ENCODE measurements around the gene RPS29. TPM values are rescaled to one million over a fixed set of nuclear protein-coding genes. Genes with fewer than 3 reads are reported as not detected.
"Not testable (repeated sequence)": the region's sequence is repeated elsewhere in the genome, so short reads cannot be mapped to it uniquely, and the experiment has no call there.

RPS29 gene
- total RNA-seq, 2 donors from 2014 or later, result 1,499 to 8,459 TPM

DNA sequence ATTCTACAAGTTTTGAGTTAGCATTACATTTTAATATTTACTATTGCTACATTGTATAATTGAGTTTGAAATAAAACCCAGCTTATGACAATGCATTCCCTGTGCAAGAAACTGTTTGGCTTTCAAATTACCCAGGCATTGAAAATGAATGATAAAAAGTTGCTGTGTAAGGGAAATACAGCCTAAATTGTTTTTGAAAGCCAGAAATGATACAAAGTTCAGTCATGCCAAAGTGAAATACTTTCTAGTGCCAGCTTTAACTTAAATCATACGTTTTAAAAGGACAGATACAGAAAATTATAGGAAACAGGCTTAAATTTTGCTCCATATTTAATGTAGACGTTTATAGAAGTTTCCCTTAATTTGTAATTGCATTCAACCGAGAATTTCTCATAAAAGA is 37.2 kb upstream of the RPS29 start:
- TF ChIP-seq, protein P1, sequence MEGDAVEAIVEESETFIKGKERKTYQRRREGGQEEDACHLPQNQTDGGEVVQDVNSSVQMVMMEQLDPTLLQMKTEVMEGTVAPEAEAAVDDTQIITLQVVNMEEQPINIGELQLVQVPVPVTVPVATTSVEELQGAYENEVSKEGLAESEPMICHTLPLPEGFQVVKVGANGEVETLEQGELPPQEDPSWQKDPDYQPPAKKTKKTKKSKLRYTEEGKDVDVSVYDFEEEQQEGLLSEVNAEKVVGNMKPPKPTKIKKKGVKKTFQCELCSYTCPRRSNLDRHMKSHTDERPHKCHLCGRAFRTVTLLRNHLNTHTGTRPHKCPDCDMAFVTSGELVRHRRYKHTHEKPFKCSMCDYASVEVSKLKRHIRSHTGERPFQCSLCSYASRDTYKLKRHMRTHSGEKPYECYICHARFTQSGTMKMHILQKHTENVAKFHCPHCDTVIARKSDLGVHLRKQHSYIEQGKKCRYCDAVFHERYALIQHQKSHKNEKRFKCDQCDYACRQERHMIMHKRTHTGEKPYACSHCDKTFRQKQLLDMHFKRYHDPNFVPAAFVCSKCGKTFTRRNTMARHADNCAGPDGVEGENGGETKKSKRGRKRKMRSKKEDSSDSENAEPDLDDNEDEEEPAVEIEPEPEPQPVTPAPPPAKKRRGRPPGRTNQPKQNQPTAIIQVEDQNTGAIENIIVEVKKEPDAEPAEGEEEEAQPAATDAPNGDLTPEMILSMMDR (IDR thresholded peaks at IDR 0.05), result no peak
- no peak overlapping the region for H3K4me3 ChIP-seq
- no peaks in the 10 kb centered on the region for H3K9me3 ChIP-seq
- no peak overlapping the region for H3K27ac ChIP-seq
- H3K4me1 ChIP-seq, result peaks cover 0 to 41% of the 10 kb centered on the region in 2 donors
- DNase-seq (ENCODE audit: low spot score), result no peak
- no peaks in the 10 kb centered on the region for H3K27me3 ChIP-seq
- peaks cover 13% of the 10 kb centered on the region for H3K36me3 ChIP-seq

DNA sequence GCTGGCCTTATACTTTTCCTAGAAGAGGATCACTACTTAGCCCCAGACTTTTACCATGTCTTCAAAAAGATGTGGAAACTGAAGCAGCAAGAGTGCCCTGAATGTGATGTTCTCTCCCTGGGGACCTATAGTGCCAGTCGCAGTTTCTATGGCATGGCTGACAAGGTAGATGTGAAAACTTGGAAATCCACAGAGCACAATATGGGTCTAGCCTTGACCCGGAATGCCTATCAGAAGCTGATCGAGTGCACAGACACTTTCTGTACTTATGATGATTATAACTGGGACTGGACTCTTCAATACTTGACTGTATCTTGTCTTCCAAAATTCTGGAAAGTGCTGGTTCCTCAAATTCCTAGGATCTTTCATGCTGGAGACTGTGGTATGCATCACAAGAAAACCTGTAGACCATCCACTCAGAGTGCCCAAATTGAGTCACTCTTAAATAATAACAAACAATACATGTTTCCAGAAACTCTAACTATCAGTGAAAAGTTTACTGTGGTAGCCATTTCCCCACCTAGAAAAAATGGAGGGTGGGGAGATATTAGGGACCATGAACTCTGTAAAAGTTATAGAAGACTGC is 35.9 kb upstream of the RPS29 start:
- TF ChIP-seq, protein P1 (IDR thresholded peaks at IDR 0.05), result no peak
- Histone ChIP-seq H3K27ac (no peak overlapping the region), H3K4me1 (peaks cover 0 to 41% of the 10 kb centered on the region in 2 donors), H3K9me3 (no peaks in the 10 kb centered on the region), H3K4me3 (peak overlapping the region; percentile 73 to 82), H3K27me3 (no peaks in the 10 kb centered on the region), H3K36me3 (peaks cover 23% of the 10 kb centered on the region)
- no peak for DNase-seq (ENCODE audit: low spot score)

DNA sequence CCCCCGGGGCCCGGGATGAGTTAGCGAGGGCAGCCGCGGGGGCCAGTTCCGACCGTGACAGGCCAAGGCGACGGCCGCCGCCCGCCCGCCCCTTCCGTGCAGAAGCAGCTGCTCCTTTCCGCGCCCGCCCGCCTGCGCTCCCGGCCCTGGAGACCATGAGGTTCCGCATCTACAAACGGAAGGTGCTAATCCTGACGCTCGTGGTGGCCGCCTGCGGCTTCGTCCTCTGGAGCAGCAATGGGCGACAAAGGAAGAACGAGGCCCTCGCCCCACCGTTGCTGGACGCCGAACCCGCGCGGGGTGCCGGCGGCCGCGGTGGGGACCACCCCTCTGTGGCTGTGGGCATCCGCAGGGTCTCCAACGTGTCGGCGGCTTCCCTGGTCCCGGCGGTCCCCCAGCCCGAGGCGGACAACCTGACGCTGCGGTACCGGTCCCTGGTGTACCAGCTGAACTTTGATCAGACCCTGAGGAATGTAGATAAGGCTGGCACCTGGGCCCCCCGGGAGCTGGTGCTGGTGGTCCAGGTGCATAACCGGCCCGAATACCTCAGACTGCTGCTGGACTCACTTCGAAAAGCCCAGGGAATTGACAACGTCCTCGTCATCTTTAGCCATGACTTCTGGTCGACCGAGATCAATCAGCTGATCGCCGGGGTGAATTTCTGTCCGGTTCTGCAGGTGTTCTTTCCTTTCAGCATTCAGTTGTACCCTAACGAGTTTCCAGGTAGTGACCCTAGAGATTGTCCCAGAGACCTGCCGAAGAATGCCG is 35.1 kb upstream of the RPS29 start:
- Histone ChIP-seq H3K4me1 (peaks cover 0 to 41% of the 10 kb centered on the region in 2 donors), H3K9me3 (no peaks in the 10 kb centered on the region), H3K36me3 (peaks cover 20% of the 10 kb centered on the region), H3K4me3 (peak overlapping the region; percentile 73 to 82), H3K27me3 (no peaks in the 10 kb centered on the region), H3K27ac (peak overlapping the region; percentile 91)
- TF ChIP-seq, protein P1 (IDR thresholded peaks at IDR 0.05), result peak in 1 of 2 donors; percentile 2
- peak; percentile 75 for DNase-seq (ENCODE audit: low spot score)

DNA sequence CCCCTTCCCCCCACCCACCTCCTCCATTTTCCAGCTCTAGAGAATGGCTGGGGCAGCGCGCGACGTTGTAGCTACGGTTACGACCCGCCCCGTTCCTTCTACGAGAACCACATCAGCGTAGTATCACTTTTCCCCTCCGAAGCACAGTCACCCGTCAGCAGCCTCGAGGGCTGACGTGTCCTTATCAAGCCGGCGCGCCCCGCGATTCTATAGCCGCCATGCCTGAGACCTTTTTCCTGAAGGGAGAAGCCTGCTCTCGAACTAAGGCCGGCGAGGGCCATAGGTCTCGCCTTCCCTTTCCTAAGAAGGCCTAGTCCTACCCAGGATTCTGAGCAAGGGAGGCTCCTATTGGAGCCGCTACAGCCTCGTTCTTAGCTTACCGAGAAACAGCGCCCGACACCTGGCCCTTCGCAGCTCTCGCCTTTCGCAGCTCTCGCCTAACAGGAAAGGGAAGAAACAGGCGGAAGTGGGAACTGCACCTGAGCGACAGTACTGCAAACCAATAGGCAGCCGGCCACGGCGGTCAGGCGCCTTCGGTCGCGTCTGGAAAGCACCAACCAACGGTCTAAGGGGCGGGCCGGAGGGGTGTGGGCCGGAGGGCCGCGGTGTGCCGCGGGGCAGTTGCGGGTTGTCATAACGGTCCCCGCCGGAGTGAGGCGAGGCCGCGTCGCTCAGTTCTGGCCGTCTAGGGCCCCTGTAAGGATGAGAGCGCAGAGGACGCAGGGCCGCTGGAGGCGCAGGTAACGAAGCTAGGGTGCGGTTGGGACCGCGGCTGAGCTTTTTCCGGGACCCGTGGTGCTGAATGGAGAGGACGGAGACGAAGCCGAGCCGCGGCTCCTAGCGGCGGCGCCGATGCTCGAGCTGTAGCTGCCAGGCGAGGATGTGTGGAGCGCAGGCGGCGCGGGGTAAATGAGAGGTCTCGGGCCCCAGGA is 34.3 kb upstream of the RPS29 start, which contains the start of the genes MGAT2 and RPL36AL:
Gene MGAT2 (plus strand): TSS at position 618 of the 932 bp plus-strand sequence. CDS start 470 bp downstream, outside the sequence.
Gene RPL36AL (minus strand): TSS at position 445 of the 932 bp plus-strand sequence. CDS start 1,522 bp downstream, outside the sequence.
- Histone ChIP-seq H3K4me3 (peak within 1 kb of the TSS; percentile 73 to 82), H3K27ac (peak within 1 kb of the TSS; percentile 91), H3K4me1 (peaks cover 0 to 41% of the 10 kb centered on the region in 2 donors), H3K27me3 (no peaks in the 10 kb centered on the region), H3K36me3 (peaks cover 16% of the 10 kb centered on the region), H3K9me3 (no peaks in the 10 kb centered on the region)
- peak; percentile 98 for DNase-seq (ENCODE audit: low spot score)
- TF ChIP-seq, protein P1 (IDR thresholded peaks at IDR 0.05), result peak; percentile 19 to 52

DNA sequence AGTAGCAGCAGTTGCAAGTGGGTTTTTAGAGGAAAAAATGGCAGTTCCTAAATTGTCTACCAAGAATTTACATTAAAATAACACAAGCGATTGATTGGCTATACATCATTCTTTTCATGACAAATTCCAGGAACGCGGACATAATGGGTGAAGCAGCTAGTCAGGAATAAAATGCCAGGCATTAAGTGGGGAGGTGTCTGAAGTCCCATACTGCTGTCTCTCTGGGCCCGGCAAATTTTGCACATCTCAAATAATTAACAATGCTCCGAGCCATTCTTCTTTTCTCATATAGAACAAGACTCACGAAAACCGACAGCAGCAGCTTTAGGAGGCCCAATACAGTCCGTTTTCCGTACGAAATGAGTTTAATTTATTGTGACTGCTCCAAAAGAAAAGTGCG is 33.5 kb upstream of the RPS29 start:
- no peaks in the 10 kb centered on the region for H3K9me3 ChIP-seq
- peak overlapping the region; percentile 73 to 82 for H3K4me3 ChIP-seq
- peaks cover 0 to 41% of the 10 kb centered on the region in 2 donors for H3K4me1 ChIP-seq
- no peaks in the 10 kb centered on the region for H3K27me3 ChIP-seq
- no peak for DNase-seq (ENCODE audit: low spot score)
- peaks cover 16% of the 10 kb centered on the region for H3K36me3 ChIP-seq
- TF ChIP-seq, protein P1 (IDR thresholded peaks at IDR 0.05), result no peak
- H3K27ac ChIP-seq, result peak overlapping the region; percentile 91

DNA sequence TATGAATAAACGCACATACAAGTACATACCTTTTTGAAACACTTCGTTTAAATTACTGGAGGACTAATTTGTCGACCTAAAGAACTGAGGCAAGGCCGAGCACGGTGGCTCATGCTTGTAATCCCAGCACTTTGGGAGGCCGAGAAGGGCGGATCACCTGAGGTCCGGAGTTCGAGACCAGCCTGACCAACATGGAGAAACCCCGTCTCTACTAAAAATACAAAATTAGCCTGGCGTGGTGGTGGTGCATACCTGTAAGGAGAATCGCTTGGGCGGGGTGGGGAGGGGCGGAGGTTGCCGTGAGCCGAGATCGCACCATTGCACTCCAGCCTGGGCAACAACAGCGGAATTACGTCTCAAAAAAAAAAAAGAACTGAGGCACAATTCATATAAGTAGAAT is 33.1 kb upstream of the RPS29 start:
- DNase-seq (ENCODE audit: low spot score); H3K9me3 ChIP-seq; H3K27ac ChIP-seq; H3K27me3 ChIP-seq: not testable (repeated sequence)
- Histone ChIP-seq H3K4me3 (peak overlapping the region; percentile 73 to 82), H3K36me3 (peaks cover 16% of the 10 kb centered on the region), H3K4me1 (peaks cover 0 to 41% of the 10 kb centered on the region in 2 donors)
